Kidney epithelial cell (primary cell): ENCODE results near the gene ARHGDIG. TPM values are rescaled to one million over a fixed set of nuclear protein-coding genes. Genes with fewer than 3 reads are reported as not detected.

Experiments used
- DNase-seq: peaks from one replicate; pipeline ENCODE4 v3.0.0-alpha.2; 2010; ENCODE audit warnings: low read depth
- H3K27me3 ChIP-seq: 2 replicates; pipeline ENCODE4 v1.6.0; 2011; ENCODE audit warnings: low read length; ENCODE audit not compliant: control insufficient read depth, insufficient read depth
- H3K36me3 ChIP-seq: 2 replicates; pipeline ENCODE4 v1.5.1; 2011; ENCODE audit warnings: low read length; ENCODE audit not compliant: control insufficient read depth, insufficient read depth
- H3K4me3 ChIP-seq: 2 replicates; pipeline ENCODE4 v1.5.1; 2011; ENCODE audit warnings: low read depth, mild to moderate bottlenecking, control low read depth, low read length
- CTCF ChIP-seq: IDR thresholded peaks from 2 replicates; pipeline ENCODE4 v1.5.1; 2011; ENCODE audit warnings: mild to moderate bottlenecking, moderate library complexity, low read length, control low read depth, inconsistent platforms; ENCODE audit not compliant: insufficient read depth, poor library complexity, severe bottlenecking
- total RNA-seq: library from RNA; depleted of rRNA; stranded (reverse); fragments of >200 nt; gene quantifications from 2 replicates; pipeline ENCODE4 v1.2.3, GENCODE V29; 2015

The ARHGDIG gene
- total RNA-seq, 1 donor from 2014 or later: 0.96 TPM

- no peak for TF ChIP-seq CTCF
- no peak overlapping the region for H3K4me3 ChIP-seq
- H3K36me3 ChIP-seq: no peaks in the 10 kb centered on the region
- H3K27me3 ChIP-seq: peaks cover 3% of the 10 kb centered on the region
- no peak for DNase-seq
Observed at GRCh38 chr16:287981-288920, 7.9 kb downstream of the ARHGDIG start.

GRCh38 chr16:289395-289997, 9.1 kb downstream of the ARHGDIG start:
- H3K27me3 ChIP-seq: no peaks in the 10 kb centered on the region
- no peaks in the 10 kb centered on the region for H3K36me3 ChIP-seq
- TF ChIP-seq CTCF: no peak
- H3K4me3 ChIP-seq: no peak overlapping the region
- DNase-seq: no peak

GRCh38 chr16:290015-290680, 9.8 kb downstream of the ARHGDIG start:
- H3K36me3 ChIP-seq: no peaks in the 10 kb centered on the region
- TF ChIP-seq CTCF: no peak
- no peak overlapping the region for H3K4me3 ChIP-seq
- no peak for DNase-seq
- no peaks in the 10 kb centered on the region for H3K27me3 ChIP-seq

- H3K36me3 ChIP-seq: no peaks in the 10 kb centered on the region
- DNase-seq: no peak
- TF ChIP-seq CTCF: no peak
- H3K27me3 ChIP-seq: no peaks in the 10 kb centered on the region
- H3K4me3 ChIP-seq: no peak overlapping the region
Observed at GRCh38 chr16:290681-291405, 10.5 kb downstream of the ARHGDIG start.

GRCh38 chr16:291539-291938, 11.1 kb downstream of the ARHGDIG start:
- no peaks in the 10 kb centered on the region for H3K36me3 ChIP-seq
- TF ChIP-seq CTCF: no peak
- no peaks in the 10 kb centered on the region for H3K27me3 ChIP-seq

More at GRCh38 chr16:291539-291938, 11.1 kb downstream of the ARHGDIG start:
- DNase-seq: no peak
- H3K4me3 ChIP-seq: no peak overlapping the region
